IPS-11a (cell line): ENCODE results near the gene MICAL2.

ENCODE experiments used
- H3K4me3 ChIP-seq: one replicate; pipeline ENCODE4 v1.5.1; 2013; ENCODE audit warnings: low read depth, low read length, control low read depth

Gene MICAL2

GRCh38 chr11:12280199-12280837 lies 169.9 kb downstream of the MICAL2 start:
- H3K4me3 ChIP-seq, result no peak overlapping the region

GRCh38 chr11:12280838-12281565 lies 170.6 kb downstream of the MICAL2 start:
- H3K4me3 ChIP-seq, result no peak overlapping the region

- H3K4me3 ChIP-seq, result no peak overlapping the region
These were observed 171.4 kb downstream of the MICAL2 start for GRCh38 chr11:12281571-12282478.

- H3K4me3 ChIP-seq, result no peak overlapping the region
These were observed 172.3 kb downstream of the MICAL2 start for GRCh38 chr11:12282676-12283075.

GRCh38 chr11:12284316-12285050 lies 174.1 kb downstream of the MICAL2 start:
- H3K4me3 ChIP-seq, result no peak overlapping the region

GRCh38 chr11:12285106-12285505 lies 174.7 kb downstream of the MICAL2 start:
- no peak overlapping the region for H3K4me3 ChIP-seq

GRCh38 chr11:12285811-12286222 lies 175.4 kb downstream of the MICAL2 start:
- no peak overlapping the region for H3K4me3 ChIP-seq

GRCh38 chr11:12286606-12287005 lies 176.2 kb downstream of the MICAL2 start:
- no peak overlapping the region for H3K4me3 ChIP-seq

- H3K4me3 ChIP-seq, result no peak overlapping the region
These were observed 176.6 kb downstream of the MICAL2 start for GRCh38 chr11:12287009-12287373.

- H3K4me3 ChIP-seq, result no peak overlapping the region
These were observed 177.2 kb downstream of the MICAL2 start for GRCh38 chr11:12287374-12288211.

GRCh38 chr11:12288212-12288930 lies 178.0 kb downstream of the MICAL2 start:
- H3K4me3 ChIP-seq, result no peak overlapping the region

- no peak overlapping the region for H3K4me3 ChIP-seq
These were observed 178.7 kb downstream of the MICAL2 start for GRCh38 chr11:12288931-12289666.

- no peak overlapping the region for H3K4me3 ChIP-seq
These were observed 179.5 kb downstream of the MICAL2 start for GRCh38 chr11:12289667-12290476.

GRCh38 chr11:12290477-12290922 lies 180.1 kb downstream of the MICAL2 start:
- no peak overlapping the region for H3K4me3 ChIP-seq

GRCh38 chr11:12291313-12291712 lies 180.9 kb downstream of the MICAL2 start:
- H3K4me3 ChIP-seq, result no peak overlapping the region

- H3K4me3 ChIP-seq, result no peak overlapping the region
These were observed 181.4 kb downstream of the MICAL2 start for GRCh38 chr11:12291766-12292165.

GRCh38 chr11:12292766-12293165 lies 182.4 kb downstream of the MICAL2 start:
- no peak overlapping the region for H3K4me3 ChIP-seq

GRCh38 chr11:12293486-12293885 lies 183.1 kb downstream of the MICAL2 start:
- no peak overlapping the region for H3K4me3 ChIP-seq
